ENCODE measurements around the gene CFAP20DC.
A peak's percentile ranks its signal among the peaks of the same experiment; 100 is the strongest.
"Not testable (repeated sequence)": the region's sequence is repeated elsewhere in the genome, so short reads cannot be mapped to it uniquely, and the experiment has no call there.

Gene CFAP20DC

DNA sequence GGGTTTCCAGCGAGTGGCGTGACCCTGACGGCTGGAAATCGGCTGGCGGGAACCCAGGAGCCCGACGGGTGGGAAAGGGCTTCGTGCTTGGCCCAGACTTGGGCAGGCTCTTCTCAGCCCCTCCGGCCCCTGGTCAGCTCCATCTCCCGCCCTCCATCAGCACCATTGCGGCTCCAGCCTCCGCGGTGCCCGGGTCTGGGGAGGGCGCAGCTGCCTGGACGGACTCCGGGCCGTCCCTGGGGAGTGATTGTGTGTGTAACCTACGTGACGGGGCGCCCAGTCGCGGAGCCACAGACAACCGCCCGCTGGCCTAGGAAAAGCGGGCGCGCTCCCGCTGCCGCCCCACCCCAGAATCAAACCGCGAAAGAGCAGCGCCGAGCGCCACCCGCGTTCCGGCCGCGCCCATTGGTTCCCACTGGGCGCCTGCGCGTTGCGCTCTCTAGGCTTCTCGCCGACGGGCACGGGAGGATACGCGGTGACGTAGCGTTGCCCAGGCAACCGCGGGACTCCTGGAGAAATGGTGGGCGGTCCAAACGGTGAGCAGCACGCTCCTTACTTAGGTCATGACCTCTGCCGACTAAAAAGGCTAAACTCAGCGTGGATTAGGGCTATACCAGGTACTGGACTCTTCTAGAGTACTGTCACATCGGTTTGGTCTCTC, at the start of gene CFAP20DC:
Gene CFAP20DC, minus strand, starts transcription at position 355 of the 661 bp plus-strand sequence. CDS start 394 bp downstream, outside the sequence.
- DNase-seq = peak; percentile 93

DNA sequence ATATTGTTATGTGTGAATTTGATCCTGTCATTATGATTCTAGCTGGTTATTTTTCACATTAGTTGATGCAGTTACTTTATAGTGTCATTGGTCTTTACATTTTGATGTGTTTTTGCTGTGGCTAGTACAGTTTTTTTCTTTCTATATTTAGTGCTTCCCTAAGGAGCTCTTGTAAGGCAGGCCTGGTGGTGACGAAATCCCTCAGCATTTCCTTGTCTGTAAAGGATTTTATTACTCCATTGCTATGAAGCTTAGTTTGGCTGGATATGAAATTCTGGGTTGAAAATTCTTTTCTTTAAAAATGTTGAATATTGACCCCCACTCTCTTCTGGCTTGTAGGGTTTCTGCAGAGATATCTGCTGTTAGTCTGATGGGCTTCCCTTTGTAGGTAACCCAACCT, 48.7 kb upstream of the CFAP20DC start:
- not testable (repeated sequence) for DNase-seq

DNA sequence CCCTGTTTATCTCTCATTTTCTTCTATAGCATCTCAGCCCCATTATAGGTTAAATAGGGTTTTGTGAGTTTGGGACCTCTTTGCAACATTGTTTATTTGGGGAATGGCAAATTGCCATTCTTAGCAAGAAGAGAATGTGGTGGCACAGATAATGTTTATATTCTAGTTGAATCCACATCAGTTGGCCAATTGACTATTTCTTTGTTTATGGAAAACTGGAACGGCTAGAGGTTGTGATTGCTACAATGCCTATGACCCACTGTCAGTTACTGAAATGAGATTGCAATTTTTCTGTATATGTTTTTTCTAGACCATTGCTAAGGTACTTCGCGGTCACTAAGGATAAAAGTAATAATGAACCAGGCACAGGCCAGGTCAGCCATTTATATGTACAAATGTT, 44.6 kb upstream of the CFAP20DC start:
- no peak for DNase-seq

DNA sequence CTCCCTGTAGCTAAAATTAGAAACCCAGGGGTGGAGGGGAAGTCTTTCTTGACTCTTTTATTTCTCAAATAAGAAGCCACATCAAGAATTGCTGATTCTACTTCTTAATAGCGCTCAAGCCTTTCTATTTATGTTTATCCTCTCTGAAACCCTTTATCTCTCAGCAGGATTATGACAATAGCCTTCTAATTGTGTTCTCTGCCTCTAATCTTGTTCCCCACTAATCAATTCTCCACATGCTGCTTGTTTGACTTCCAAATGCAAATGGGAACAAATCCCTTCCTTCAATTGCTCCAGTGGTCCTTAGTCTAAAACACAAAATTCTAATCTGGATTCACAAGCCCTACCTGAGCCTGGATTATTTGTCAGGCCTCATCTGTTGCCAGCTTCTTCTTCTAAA, 43.7 kb upstream of the CFAP20DC start:
- DNase-seq = no peak

DNA sequence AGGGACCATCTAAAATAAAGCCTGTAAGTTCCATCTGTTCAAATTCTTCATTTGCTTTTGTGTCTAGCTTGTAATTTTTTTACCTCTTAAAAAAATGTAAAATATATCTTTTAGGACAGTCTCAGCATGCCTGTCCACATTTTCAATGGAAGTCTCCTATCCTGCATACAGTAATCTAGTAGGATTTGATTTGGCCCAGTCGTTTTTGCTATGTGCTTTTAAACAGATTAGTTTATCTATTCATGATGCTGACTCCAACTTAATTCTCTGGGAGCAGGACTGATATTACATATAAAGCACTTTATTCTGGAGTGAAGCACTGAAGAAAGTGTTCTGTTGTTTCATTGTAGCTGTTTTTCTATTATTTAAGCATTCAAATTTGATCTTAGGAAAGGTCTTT, 38.9 kb upstream of the CFAP20DC start:
- DNase-seq = no peak

DNA sequence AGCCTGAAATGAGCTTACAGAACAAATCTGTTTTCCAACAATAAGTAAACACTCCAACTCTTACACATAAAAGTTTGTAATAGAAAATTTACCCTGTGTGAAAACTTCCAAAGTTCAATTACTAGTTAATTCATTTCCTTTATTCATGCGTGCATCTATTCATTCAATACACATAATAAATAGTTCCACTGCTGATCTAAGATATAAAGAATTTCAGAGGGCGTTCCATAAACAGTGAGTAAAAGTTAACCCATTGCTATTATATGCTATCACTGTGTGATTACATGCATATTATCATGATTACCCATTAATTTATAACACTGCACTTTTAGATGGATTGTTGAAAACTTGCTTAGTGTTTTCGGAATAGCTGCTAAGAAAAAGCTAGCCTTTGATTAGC, 36.2 kb upstream of the CFAP20DC start:
- no peak for DNase-seq

DNA sequence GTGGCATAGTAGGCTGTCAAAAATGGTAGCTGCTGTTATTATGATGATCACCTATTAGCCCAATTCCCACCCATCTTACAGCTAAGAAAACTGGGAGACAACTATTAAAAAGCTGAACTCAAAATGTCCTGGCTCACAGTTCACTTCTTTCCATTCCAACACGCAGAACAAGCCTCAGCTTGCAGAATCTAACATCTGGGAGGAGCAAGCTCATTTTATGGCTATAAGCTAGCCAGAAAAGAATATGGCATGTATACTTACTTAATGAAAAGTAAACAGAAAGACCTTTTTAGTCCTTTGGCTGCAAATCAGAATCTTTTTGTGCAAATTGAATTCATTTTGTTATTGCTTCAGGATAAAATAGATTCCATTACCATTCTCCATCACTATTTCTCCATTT, 34.8 kb upstream of the CFAP20DC start:
- DNase-seq = no peak

DNA sequence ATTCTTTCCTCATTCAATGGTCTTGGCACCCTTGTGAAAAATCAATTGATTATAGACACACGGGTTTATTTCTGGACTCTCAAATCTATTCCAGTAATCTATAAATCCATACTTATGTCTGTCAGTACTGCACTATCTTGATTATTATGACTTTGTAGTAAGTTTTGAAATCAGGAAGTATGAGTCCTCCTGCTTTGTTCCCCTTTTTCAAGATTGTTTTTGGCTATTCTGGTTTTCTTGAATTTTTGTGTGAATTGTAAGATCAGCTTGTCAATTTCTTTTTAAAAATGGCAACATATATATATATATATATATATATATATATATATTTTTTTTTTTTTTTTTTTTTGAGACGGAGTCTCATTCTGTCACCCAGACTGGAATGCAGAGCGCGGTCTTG, 32.3 kb upstream of the CFAP20DC start:
- no peak for DNase-seq

DNA sequence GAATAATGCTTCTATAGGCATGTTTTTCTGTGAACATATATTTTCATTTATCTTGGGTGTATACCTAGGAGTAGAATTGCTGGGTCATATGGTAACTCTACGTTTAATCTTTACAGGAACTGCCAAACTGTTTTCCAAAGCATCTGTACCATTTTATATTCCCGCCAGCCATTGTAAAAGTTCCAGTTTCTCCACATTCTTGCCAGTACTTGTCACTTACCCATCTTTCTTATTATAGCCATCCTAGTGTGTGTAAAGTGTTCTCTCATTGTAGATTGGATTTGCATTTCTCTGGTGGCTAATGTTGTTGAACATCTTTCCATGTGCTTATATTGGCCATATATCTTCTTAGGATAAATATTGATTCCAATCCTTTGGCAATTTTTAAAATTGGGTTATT, 31.2 kb upstream of the CFAP20DC start:
- DNase-seq = no peak

DNA sequence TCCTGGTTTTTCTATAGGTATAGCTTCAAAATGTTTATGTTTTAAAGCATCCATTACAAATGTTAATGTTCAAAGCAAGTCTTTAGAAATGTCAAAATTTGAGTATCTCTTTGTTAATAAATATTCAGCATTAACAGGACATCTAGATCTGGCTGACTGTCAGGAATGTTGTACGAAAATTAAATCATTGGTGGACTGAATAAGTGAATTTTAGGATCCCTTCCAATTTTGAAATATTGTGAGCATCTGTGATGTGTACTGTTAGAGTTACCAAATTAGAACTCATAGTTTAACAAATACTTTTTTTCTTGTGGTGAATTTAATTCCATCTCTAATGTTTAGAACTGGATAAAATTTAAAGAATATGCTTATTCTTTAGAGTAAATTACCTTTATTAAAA, 30.1 kb upstream of the CFAP20DC start:
- DNase-seq = no peak

DNA sequence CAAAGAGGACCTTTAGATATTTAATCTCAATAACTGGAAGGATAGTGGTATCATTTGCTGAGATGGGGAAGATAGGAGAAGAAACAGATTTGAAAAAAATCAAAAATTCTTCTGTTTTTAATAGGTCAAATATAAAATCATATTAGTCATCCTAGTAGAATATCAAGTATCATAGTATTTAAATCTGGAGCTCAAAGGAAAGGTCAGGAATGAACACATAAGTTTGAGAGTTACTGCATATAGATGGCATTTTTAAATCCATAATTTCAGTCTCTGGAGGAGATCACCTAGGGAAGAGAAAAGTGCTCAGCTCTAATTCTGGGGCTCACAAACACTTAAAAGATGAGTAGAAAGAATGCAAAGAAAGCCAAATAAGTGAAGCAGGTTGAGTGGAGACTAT, 24.9 kb upstream of the CFAP20DC start:
- DNase-seq = no peak

DNA sequence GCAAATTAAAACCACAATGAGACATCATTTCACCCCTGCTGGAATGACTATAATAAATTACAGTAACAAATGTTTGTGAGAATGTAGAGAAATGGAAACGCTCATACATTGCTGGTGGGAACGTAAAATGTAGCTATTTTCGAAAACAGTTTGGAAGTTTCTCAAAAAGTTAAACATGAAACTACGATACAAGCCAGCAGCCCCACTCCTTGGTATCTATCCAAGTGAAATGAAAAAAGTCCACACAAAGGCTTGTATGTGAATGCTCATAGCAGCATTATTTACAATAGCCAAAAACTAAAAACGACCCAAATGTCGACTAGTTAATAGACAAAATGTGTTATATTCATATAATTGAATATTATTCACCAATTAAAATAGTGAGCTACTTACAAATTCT, 22.9 kb upstream of the CFAP20DC start:
- no peak for DNase-seq

DNA sequence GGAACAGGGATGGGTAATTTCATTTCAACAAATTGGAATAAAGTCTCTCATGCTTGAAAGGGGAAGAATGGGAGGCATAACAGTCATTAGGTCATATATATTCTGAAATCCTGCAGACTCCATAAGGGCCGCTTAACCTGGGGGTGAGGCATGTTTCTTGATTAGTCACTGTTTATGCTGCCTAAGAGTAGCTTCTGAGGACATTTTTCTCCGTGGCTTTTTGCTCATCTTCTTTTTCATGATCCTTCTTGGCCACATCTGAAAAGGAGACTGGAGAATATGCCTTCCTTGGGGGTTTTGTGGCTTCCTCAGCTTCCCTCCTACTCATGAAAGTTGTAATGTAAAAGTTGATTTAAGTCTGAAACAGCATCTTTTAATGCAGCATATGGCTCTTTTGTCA, 20.0 kb upstream of the CFAP20DC start:
- no peak for DNase-seq

DNA sequence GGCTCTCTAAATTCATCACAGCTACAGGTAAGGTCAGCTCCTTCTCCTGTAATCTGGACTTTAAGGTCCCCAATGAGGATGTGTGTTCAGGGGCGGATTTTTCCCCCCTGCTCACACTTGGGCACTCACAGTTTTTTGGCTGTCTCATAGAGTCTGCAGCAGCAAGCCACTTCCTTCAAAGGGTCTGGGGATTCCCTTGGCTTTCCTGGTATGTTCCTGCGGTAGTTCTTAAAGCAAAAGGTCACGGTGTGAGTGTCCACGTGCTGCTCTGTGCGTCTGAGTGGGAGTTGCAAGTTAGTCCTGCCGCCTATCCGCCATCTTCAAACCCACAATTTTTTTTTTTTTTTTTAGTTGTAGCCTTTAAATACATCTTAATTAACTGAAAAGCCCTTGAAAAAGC, 15.4 kb upstream of the CFAP20DC start:
- DNase-seq = no peak

DNA sequence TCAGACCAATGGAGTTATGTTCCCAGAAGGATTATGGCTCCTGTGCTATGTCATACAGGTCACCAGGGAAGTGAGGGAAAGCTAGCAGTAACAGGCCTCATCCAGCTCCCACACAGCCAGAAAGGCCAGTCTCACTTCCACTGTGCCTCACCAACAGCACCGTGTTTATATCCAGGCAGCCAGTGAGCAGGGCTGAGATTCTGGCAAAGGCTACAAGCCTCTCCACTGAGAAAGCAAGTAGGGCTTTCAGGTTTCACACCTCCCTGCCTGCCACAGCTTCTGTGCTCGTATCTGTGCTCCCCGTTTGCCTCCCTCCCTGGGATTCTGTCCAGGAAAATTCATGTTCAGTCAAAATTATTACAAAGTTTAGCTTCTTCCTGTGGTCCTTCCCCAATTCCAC, 14.9 kb upstream of the CFAP20DC start:
- no peak for DNase-seq

DNA sequence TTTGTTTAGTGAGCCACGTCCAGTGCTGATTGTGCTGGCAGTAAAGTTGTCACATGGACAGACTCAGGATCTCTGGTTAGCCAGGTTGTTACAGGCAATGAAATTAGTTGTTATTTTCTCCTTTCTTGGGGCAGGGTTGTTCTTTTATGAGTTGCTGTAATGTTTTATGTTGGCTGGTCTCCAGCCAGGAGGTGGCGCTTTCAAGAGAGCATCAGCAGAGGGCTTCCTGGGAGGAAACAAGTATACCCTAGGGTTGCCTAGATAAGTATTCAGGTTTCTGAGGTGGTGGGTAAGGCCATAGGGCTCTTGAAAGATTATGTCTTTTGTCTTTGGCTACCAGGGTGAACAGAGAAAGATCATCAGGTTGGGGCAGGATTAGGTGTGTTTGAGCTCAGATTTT, 14.5 kb upstream of the CFAP20DC start:
- DNase-seq = no peak

DNA sequence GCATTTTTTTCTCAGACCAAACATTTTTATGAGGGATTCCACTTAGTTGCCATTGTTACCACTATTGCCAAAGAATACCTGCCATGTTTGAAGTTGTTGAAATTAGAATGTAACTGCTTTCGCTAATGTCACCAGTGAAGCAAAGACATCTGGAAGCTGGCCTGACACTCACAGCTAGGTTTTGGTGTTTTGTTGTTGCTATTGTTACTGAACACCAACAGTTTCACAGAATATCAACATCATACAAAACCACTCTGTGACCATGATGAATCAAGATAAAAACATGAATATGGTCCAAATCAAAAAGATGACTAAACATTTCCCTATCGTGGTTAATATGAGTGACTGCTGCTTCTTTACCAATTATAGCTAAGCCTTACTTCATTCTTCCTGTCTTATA, 6.9 kb upstream of the CFAP20DC start:
- DNase-seq = peak; percentile 47

DNA sequence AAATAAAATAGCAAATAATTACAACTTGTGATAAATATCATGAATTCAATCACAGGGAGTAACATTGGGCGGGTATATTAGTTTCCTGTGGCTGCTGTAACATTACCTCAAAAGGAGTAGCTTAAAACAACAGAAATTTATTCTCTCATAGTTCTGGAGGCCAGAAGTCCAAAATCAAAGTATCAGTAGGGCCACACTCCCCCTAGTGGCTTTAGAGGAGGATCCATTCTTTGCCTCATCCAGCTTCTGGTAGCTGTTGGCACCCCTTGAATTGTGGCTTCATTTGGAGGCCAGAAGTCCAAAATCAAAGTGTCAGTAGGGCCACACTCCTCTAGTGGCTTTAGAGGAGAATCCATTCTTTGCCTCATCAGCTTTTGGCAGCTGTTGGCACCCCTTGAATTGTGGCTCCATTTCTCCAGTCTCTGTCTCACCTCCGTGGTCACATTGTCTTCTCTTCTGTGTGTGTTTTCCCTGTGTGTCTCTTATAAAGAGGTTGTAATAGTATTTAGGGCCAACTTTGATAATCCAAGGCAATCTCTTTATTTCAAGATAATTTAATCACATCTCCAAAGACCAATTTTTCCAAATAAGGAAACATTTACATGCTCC, 3.1 kb upstream of the CFAP20DC start:
- no peak for DNase-seq

DNA sequence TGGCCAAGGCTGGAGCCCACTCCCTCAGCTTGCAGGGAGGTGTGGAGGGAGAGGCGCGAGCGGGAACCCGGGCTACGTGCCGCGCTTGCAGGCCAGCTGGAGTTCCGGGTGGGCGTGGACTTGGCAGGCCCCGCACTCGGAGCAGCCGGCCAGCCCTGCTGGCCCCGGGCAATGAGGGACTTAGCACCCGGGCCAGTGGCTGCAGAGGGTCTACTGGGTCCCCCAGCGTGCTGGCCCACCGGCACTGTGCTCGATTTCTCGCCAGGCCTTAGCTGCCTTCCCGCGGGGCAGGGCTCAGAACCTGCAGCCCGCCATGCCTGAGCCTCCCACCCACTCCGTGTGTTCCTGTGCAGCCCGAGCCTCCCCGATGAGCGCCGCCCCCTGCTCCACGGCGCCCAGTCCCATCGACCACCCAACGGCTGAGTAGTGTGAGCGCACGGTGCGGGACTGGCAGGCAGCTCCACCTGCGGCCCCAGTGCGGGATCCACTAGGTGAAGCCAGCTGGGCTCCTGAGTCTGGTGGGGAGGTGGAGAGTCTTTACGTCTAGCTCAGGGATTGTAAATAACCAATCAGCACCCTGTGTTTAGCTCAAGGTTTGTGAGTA, 1.1 kb upstream of the CFAP20DC start:
- not testable (repeated sequence) for DNase-seq

DNA sequence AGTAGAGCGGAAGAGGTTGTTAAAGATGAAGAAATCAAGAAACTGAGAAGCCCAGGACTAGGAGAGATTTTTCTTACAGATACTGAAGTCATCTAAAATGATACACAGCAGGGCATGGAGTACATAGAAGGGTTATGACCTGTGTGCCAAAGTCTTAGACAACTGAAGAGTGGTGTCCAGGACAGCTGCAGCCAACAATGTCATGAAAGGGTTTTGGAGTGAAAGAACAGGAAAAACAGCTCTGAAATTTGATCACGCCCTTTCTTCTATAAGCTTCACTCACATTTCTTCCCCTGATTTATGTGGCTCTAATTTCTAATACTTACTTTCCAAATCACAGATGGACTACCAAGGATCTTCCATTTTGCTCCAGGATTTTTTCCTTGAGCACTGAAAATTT, 3.0 kb downstream of the CFAP20DC start:
- no peak for DNase-seq

DNA sequence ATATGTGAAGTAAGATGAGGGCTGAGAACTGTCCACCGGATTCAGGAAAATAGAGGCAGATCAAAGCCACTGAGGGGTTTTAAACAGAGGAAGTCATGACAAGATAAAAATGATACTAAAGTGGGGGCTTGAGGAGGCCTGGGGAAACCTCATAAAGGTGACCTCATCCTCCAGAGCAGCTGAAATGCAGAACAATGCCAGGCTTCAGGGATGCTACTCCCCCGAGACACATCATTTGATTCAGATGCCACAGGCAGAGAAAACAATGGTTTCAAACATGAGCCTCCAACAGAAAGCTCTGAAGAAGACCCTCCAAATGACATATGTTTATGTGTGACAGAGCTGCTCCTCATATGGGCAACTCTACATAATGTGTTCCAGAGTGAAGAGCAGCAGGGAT, 6.4 kb downstream of the CFAP20DC start:
- DNase-seq = no peak

DNA sequence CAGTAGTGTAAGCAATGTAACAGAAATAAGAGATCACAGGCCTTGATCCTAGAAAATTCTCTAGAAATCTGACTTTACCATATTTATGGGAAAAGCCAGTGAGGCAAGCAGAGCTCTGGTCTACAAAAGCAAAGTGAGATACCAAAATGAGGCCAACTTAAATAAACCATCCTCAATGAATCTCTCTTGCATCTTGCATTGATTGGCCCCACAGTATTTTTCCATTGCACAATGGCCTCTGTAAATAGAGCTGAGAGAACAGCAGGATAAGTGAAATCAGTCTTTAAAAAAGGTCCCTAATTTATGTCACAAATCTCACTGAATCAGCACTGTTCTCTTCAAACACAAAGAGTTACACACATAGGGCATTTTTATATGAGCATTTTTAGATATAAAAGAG, 8.9 kb downstream of the CFAP20DC start:
- no peak for DNase-seq

DNA sequence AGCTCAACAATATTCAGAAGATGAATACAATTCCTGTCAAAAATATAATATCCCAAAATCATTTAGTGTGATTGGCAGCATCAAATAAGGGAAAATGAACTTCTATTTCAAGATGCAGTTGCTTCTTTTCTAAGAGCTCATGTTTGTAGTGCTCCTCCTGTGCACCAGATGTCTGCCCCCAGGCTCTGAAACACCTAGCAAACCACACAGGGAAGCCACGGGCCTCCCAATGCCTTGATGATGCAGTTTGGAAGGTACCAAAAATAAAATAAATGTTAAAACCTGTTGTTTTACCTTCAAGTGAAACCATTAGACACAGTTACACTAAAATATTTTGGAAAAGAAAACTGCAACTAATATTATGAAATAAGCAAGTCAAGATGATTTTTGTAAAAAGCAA, 22.2 kb downstream of the CFAP20DC start:
- no peak for DNase-seq

DNA sequence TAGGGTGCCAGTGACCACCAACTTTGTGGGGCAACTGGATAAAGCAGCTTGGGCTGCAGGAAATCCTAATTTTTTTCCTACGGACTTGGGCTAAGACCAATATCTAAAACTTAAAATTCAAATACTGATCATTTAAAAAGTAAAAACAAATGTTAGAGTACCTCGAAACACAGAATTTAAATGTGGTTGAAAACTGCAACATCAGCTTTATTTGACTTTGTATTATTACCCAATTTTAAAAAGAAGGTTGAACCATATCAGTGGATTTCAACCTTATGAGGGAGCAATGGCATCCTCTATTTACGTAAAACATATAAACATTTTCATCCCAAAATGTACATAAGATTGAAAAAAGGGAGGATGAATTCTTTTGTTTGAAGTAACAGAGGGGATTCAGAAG, 26.2 kb downstream of the CFAP20DC start:
- no peak for DNase-seq

DNA sequence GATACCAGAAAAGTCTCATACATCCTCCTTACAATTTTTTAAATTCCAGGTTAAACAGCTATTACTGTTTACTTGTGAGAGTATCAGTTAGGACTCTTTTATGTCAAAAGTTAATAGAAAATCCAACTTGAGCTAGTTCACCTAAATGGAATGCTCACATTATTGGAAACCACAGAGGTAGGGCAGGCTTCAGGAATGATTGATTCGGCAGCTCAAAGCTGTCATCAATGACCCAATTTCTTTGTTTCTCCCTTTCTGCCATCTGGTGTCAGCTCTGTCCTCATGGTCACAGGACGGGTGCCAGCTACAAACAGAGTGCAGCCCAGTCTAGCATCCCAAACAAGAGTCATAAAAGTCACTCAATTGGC, 32.2 kb downstream of the CFAP20DC start:
- DNase-seq = no peak

Data from NCI-H226 (cell line).